Retinal pigment epithelial cell (primary cell): ENCODE results near the gene EHD1.
A peak's percentile ranks its signal among the peaks of the same experiment; 100 is the strongest.

ENCODE experiments used
- DNase-seq: peaks from one replicate; pipeline ENCODE4 v3.0.0-alpha.2; 2010; ENCODE audit warnings: low read depth
- H3K4me3 ChIP-seq: 2 replicates; pipeline ENCODE4 v1.5.1; 2011; ENCODE audit warnings: mild to moderate bottlenecking, low read length, control low read depth, moderate library complexity
- TF ChIP-seq, protein P1 (sequence below): conservative IDR thresholded peaks from 2 replicates; pipeline ENCODE4 v1.5.1; 2011; ENCODE audit warnings: low read depth, low read length, control low read depth, inconsistent platforms

Gene EHD1

GRCh38 chr11:64878494-64879243, at the start of gene EHD1:
EHD1 (minus strand) TSS chr11:64878621; CDS start chr11:64878464, 157 bp downstream.
- peak within 1 kb of the TSS; percentile 95 for H3K4me3 ChIP-seq
- TF ChIP-seq, protein P1, sequence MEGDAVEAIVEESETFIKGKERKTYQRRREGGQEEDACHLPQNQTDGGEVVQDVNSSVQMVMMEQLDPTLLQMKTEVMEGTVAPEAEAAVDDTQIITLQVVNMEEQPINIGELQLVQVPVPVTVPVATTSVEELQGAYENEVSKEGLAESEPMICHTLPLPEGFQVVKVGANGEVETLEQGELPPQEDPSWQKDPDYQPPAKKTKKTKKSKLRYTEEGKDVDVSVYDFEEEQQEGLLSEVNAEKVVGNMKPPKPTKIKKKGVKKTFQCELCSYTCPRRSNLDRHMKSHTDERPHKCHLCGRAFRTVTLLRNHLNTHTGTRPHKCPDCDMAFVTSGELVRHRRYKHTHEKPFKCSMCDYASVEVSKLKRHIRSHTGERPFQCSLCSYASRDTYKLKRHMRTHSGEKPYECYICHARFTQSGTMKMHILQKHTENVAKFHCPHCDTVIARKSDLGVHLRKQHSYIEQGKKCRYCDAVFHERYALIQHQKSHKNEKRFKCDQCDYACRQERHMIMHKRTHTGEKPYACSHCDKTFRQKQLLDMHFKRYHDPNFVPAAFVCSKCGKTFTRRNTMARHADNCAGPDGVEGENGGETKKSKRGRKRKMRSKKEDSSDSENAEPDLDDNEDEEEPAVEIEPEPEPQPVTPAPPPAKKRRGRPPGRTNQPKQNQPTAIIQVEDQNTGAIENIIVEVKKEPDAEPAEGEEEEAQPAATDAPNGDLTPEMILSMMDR, result peak; percentile 58
- peak; percentile 86 for DNase-seq

DNA sequence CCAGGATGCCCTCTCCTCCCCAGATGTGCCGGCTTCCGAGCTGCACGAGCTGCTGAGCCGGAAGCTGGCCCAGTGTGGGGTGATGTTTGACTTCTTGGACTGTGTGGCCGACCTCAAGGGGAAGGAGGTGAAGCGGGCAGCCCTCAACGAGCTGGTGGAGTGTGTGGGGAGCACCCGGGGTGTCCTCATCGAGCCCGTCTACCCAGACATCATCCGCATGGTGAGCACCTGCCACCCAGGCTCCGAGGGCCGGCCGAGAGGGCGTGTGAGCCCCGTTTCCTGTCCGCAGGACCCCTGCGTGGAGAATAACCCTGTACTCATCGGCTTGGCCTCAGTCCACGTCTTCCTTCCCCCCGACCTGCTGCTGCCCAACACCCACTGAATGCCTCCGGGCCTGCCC, 48.3 kb upstream of the EHD1 start:
- no peak overlapping the region for H3K4me3 ChIP-seq
- no peak for DNase-seq
- TF ChIP-seq, protein P1, result no peak

DNA sequence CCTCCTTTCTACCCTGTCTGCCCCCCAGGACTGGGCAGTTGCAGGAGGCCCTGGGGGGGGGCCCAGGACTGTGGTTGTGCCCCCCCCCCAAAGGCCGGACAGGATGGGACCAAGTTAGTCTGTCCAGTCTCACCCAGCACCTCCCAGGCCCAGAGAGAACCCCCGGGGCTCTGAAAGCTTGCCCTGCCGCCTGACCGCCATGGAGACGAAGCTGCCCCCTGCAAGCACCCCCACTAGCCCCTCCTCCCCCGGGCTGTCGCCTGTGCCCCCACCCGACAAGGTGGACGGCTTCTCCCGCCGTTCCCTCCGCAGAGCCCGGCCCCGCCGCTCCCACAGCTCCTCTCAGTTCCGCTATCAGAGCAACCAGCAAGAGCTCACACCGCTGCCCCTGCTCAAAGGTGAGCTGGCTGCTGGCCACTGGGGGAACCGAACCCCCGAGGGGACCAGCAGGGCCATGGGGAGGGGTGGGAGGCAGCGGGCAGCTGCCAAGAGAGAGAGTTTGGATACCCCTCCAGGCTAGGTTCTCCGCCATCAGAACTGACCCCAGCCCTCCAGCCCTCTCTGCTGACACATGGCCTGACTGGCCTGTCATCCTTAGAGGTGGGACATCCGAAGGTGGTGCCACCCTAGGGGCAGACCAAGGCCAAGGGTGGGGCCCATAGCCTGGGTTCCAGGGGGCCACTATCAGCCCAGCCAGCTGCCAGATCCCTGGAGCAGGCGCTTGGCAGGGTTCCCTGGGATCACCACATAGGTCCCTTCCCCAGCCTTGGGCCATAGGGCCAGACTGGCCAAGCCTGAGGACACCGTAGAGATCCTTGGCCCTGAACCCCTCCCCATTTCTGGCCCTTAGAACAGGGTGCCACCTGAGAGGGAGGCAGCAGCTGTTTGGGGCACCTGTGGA, 47.4 kb upstream of the EHD1 start:
- no peak for DNase-seq
- peak overlapping the region; percentile 72 for H3K4me3 ChIP-seq
- TF ChIP-seq, protein P1, result no peak

DNA sequence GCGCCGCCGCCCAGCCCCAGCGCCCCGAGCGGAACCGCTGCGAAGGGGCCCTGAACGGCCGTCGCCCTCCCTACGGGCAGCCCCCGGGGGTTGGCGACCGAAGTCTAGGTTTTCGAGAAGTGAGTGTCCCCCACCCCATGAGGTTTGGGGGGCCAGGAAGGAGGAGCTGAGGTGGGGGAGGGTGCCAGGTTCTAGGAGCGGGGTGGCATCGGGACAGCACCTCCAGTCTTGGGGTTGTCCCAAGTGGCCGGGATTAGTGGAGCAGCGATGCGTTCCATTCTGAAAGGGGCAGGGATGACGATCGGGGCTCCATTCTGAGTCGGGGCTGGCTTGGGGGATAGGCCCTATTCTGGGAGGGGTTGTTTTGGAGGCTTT, 46.5 kb upstream of the EHD1 start:
- H3K4me3 ChIP-seq, result peak overlapping the region; percentile 72
- no peak for DNase-seq
- TF ChIP-seq, protein P1, result no peak

- peak within 1 kb of the TSS; percentile 72 for H3K4me3 ChIP-seq
- peak; percentile 68 for DNase-seq
- TF ChIP-seq, protein P1, result no peak
These were observed 45.8 kb upstream of the EHD1 start, which contains the start of gene PPP2R5B for GRCh38 chr11:64923944-64924909. PPP2R5B (plus strand) TSS chr11:64924689; CDS start chr11:64925735, 1,046 bp downstream.

DNA sequence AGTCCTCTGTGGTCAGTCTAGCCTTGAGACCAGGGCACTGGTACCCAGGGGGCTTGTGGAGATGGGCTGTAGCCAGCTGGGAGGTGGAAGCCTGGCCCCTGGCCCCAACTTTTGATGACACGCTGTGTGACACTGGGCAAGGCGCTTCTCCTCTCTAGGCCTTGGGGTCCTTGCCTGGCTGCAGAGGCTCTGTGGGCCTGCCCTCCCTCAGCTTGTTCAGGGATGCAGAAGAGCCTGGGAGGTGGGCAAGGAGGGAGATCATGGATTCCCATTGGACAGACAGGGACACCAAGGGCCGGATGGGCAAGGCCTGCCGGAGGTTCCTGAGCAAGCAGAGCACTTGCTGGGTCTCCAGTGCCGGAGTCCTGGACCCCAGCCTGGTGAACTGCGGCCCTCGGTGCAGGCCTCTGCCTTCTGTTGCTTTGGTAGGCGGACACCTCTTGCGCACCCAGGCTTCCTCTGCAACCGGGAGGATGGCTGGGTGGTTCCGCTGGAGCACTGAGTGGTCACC, 44.8 kb upstream of the EHD1 start:
- H3K4me3 ChIP-seq, result no peak overlapping the region
- TF ChIP-seq, protein P1, result no peak
- no peak for DNase-seq
